ENCODE measurements around the gene METTL22.

Gene METTL22

DNA sequence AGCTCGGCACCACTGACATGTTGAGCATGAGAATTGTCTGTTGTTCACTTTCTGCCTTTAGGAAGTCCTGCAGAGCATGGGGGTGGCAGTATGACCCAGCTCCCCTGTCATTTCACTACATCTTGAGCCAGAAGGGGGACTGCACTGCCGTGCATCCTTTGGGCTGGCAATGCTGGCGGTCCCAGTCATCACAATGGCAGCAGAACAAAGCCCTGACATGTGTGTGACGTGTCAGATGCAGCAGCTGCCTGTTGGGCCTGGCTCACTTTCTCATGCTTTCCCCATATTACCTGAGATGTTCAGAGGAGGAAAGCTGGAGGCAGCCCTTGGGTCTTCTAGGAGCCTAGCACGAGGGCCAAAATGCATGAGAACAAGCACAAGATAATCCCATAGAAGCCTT lies 46.6 kb downstream of the METTL22 start:
- DNase-seq (ENCODE audit: low read depth) = no peak

- no peak for DNase-seq (ENCODE audit: low read depth)
Observed at GRCh38 chr16:8669481-8669880, 48.0 kb downstream of the METTL22 start.

GRCh38 chr16:8670014-8670560 lies 48.6 kb downstream of the METTL22 start:
- no peak for DNase-seq (ENCODE audit: low read depth)

- DNase-seq (ENCODE audit: low read depth) = no peak
Observed at GRCh38 chr16:8673611-8674412, 52.3 kb downstream of the METTL22 start.

DNA sequence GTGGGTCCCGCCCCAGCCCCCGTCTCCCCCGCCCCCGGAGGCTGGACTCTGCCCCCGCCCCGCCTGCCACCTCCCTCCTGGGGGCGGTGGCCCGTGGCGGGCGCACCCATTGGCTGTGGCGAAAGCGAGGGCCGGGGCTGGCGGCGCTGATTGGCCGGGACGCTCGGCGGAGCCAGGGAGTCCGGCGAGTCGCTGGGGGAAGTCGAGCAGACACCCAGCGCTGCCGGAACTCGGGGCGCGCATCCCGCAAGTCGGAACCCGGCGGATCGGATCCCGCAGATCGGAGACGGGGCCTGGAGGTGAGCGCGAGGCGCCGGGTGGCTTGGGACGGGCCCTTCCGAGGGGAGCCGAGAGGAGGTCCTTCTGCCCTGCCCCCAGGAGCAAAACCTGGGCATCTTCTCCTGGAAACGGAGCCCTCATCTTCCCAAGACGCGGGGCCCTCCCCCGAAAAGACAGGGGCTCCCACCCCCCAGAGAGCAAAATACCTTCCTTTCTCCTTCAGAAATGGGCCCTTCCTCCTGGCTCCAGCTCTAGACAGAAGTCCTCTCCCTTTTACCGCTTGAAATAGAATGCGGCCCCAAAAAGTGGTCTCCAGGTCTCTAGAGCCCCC lies 53.0 kb downstream of the METTL22 start, which contains the start of gene ABAT:
Gene ABAT (plus strand): TSS at position 205 of the 610 bp plus-strand sequence. CDS start 61,123 bp downstream, outside the sequence.
- peak; percentile 69 for DNase-seq (ENCODE audit: low read depth)

DNA sequence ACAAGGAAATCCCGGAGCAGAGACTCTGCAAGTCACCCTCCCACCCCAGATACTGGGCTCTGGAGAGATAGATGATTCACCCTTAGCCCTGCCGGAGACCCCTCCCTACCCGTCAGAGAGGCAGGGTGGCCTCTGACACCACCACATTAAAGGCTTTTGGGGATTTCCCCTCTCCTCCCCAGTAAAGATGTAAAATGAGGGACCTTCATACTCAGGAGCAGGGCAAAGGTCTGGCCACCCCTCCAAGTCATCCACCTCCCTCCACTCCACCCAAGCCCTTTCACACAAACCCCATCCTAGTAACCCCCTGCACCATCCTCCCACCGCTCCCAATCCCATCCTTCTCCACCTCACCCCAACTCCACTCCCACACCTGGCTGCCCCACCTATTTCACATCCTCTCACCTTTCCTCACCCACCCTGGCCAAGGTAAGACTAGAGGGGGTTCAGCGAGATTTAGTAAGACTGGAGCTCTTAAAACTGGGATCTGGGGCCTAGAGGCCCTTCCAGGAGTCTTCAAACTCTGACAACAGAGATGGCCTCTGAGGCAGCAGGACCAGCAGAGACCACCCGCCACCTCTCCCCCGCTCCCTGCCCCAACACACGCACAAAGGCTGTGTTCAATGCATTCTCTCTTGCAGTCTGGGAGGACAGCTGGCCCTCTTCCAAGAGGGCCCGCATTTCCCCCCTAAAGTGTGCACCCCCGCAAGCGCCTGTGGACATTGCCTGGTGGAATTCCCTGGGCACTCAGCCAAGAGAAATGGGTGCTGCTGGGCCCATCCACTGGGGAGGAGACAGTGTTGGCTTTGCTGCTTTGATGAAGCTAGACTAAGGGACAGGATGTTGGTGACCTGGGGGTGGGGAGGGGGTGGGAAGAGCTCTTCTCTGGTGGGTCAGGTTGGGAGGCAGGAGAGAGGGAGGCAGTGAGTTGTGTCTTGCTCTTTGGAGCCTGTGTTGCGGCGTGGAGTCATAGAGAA lies 54.0 kb downstream of the METTL22 start:
- DNase-seq (ENCODE audit: low read depth) = no peak

DNA sequence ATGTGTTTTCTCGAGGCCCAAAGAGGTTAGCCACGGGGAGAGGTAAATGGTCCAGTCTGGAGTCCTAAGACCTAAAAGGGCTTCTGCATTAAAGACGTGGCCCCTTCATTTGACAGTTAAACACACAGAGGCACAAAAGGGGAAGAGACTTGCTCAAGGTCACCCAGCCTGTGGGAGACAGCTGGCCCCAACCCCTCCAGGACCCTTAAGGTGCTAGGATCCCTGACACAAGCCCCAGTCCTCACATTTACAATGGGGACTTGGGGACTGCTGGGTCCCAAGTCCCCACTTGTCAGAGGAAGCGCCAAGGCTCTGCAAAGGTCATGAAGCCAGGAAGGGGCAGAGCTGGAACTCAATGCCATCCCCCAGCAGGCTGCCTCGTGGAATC lies 54.7 kb downstream of the METTL22 start:
- no peak for DNase-seq (ENCODE audit: low read depth)

- DNase-seq (ENCODE audit: low read depth) = no peak
Observed at GRCh38 chr16:8676737-8677375, 55.4 kb downstream of the METTL22 start.

- DNase-seq (ENCODE audit: low read depth) = no peak
Observed at GRCh38 chr16:8677481-8677880, 56.0 kb downstream of the METTL22 start.

DNA sequence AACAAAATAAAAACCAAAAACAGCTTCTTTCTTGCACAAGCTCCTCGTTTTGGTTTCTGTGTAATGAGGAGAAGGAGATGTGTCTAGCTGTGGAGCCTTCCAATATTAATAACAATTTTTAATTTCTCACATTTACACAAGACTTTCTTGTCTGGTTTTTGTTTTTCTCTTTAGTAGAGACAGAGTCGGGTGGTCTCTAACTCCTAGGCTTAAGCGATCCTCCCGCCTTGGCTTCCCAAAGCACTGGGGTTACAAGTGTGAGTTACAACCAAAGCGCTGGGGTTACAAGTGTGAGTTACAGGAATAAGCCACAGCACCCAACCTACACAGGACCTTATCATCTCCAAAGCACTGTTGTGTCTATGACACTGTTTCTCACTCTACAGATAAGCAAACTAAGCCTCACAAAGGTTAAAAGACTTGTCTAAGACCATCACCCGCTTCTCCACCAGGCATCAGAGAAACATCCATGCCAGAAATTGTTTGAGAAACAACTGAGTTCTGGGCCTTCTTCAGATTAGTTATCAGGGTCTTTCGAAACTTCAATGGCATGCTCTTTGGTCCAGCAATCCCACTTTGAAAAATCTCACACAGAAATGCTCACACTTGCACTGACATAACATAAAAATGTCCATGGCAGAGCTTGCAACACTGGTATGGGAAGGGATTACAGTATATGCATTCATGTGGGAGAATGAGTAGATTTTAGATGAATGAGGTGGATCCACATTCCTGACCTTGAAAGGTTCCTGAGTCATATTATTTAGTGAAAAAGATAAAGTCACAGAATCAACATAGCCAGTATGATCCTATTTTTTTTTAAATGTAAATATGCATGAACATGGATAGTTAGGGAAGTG lies 56.8 kb downstream of the METTL22 start:
- DNase-seq (ENCODE audit: low read depth) = no peak

GRCh38 chr16:8679151-8679550 lies 57.7 kb downstream of the METTL22 start:
- DNase-seq (ENCODE audit: low read depth) = no peak

- DNase-seq (ENCODE audit: low read depth) = no peak
Observed at GRCh38 chr16:8682551-8683259, 61.2 kb downstream of the METTL22 start.

DNA sequence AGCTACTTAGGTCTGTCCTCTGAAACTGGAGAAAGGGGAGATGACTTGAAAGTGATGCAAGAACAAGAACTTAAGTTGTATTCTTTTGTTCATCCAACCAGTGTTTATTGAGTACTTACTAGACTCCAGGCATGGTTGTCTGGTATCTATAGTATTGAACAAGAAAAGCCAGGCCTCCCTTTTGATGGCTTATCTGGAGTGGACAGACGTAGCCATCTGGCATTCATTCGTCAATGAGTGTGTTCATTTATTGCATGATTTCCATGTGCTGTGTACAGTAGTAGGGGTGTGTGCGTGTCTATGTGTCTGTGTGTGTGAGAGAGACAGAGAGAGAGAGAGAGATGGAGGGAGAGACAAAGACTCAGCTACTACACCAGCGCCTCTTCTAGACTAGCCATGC lies 62.1 kb downstream of the METTL22 start:
- DNase-seq (ENCODE audit: low read depth) = no peak

GRCh38 chr16:8685617-8686016 lies 64.1 kb downstream of the METTL22 start:
- no peak for DNase-seq (ENCODE audit: low read depth)

GRCh38 chr16:8686031-8686621 lies 64.6 kb downstream of the METTL22 start:
- DNase-seq (ENCODE audit: low read depth) = no peak

DNA sequence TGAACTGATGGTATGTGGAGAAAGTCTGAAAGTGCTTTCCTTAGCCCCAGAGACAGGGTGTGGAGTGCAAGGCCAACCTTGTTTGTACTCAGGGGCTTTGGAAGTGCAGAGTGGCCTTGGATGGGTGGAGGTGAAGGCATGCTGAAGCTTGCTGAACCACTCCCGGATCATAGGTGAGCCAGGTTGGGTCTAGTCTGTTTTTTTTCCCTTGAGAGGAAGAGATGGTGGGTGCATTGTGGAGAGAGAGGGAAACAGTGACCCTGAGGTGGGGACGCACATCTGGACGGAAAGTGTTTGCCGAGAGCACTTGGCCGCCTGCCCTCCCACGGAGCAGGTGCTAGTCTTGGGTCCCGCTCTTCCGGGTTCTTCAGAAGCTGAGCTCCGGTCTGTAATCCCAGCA lies 65.4 kb downstream of the METTL22 start:
- DNase-seq (ENCODE audit: low read depth) = no peak

- DNase-seq (ENCODE audit: low read depth) = no peak
Observed at GRCh38 chr16:8689686-8690085, 68.2 kb downstream of the METTL22 start.

DNA sequence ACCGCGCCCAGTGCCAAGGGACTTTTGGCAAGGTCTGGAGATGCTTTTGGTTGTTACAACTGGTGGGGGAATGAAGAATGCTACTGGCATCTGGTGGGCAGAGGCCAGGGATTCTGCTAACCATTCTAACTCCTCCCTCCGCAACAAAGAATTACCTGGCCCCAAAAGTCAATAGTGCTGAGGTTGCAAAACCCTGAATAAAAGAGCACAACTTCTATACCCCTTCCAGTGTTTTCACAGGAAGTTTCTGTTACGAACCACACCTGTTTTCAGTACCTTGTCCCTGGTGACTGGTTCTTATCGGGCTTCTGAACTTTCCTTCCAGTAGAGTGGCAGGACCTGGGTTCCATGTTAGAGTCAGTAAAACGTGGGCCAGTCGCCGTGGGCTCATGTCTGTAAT lies 70.2 kb downstream of the METTL22 start:
- no peak for DNase-seq (ENCODE audit: low read depth)
